HepG2 (cell line): ENCODE measurements around the gene MESD. TPM values are rescaled to one million over a fixed set of nuclear protein-coding genes. Genes with fewer than 3 reads are reported as not detected.

Experiments used
- ATF2 ChIP-seq: sonication (generic); formaldehyde crosslinking; IDR thresholded peaks from 2 replicates; pipeline ENCODE4 v1.4.0; 2020; ENCODE audit warnings: missing genetic modification reagents
- ATRX ChIP-seq: sonication (generic); formaldehyde crosslinking; IDR thresholded peaks from 2 replicates; pipeline ENCODE4 v1.4.0; 2020; ENCODE audit warnings: missing genetic modification reagents, borderline replicate concordance
- CEBPB ChIP-seq: IDR thresholded peaks from 2 replicates; pipeline ENCODE4 v1.6.1; 2011; ENCODE audit warnings: low read depth, low read length, improper control_type of control experiment, borderline replicate concordance
- CHD4 ChIP-seq: fragments of 200-600 bp; sonication (generic); IDR thresholded peaks from 2 replicates; pipeline ENCODE4 v1.7.0; 2017; ENCODE audit warnings: mild to moderate bottlenecking, low read length, borderline replicate concordance
- FOXA3 ChIP-seq: IDR thresholded peaks from 2 replicates; pipeline ENCODE4 v1.6.1; 2016; ENCODE audit warnings: missing genetic modification reagents, missing compliant biosample characterization
- FOXO1 ChIP-seq: sonication (generic); formaldehyde crosslinking; IDR thresholded peaks from 2 replicates; pipeline ENCODE4 v1.4.0; 2020; ENCODE audit warnings: missing genetic modification reagents
- GLMP ChIP-seq: sonication (generic); formaldehyde crosslinking; IDR thresholded peaks from 2 replicates; pipeline ENCODE4 v1.9.0; 2021; ENCODE audit warnings: missing genetic modification reagents, mild to moderate bottlenecking, borderline replicate concordance
- HDAC1 ChIP-seq: sonication (generic); formaldehyde crosslinking; IDR thresholded peaks from 2 replicates; pipeline ENCODE4 v1.5.1; 2020; ENCODE audit warnings: mild to moderate bottlenecking, missing genetic modification reagents
- KLF12 ChIP-seq: sonication (generic); formaldehyde crosslinking; IDR thresholded peaks from 2 replicates; pipeline ENCODE4 v1.4.0; 2020; ENCODE audit warnings: missing genetic modification reagents, borderline replicate concordance
- MYPOP ChIP-seq: sonication (generic); formaldehyde crosslinking; IDR thresholded peaks from 2 replicates; pipeline ENCODE4 v1.8.1; 2023; ENCODE audit warnings: mild to moderate bottlenecking, moderate library complexity, missing genetic modification reagents
- NONO ChIP-seq, 2 experiments: fragments of 450-650 bp in 1 of 2; sonication (generic) in 1 of 2; formaldehyde crosslinking in 1 of 2; IDR thresholded peaks in 1 of 2; conservative IDR thresholded peaks in 1 of 2; 2 replicates each; pipeline versions ENCODE4 v1.6.1 to v1.8.0; 2017 to 2022; ENCODE audit warnings: mild to moderate bottlenecking in 1 of 2, missing genetic modification reagents in 1 of 2, moderate library complexity in 1 of 2
- SAP130 ChIP-seq: IDR thresholded peaks from 2 replicates; pipeline ENCODE4 v1.6.1; 2016; ENCODE audit warnings: low read depth
- SSRP1 ChIP-seq: IDR thresholded peaks from 2 replicates; pipeline ENCODE4 v1.6.1; 2016; ENCODE audit warnings: control low read depth
- U2AF1 ChIP-seq: fragments of 200-400 bp; formaldehyde crosslinking; optimal IDR thresholded peaks from 2 replicates; pipeline ENCODE3; 2017; ENCODE audit warnings: mild to moderate bottlenecking, low read depth, low read length
- ZFY ChIP-seq: sonication (generic); formaldehyde crosslinking; IDR thresholded peaks from 2 replicates; pipeline ENCODE4 v1.4.0; 2020; ENCODE audit warnings: missing genetic modification reagents
- ZNF205 ChIP-seq: IDR thresholded peaks from 2 replicates; pipeline ENCODE4 v1.6.1; 2018; ENCODE audit warnings: missing biosample characterization, missing genetic modification reagents
- ZNF281 ChIP-seq: sonication (generic); formaldehyde crosslinking; IDR thresholded peaks from 2 replicates; pipeline ENCODE4 v1.4.0; 2020; ENCODE audit warnings: missing genetic modification reagents, borderline replicate concordance
- ZNF543 ChIP-seq: sonication (generic); formaldehyde crosslinking; IDR thresholded peaks from 2 replicates; pipeline ENCODE4 v1.4.0; 2020; ENCODE audit warnings: mild to moderate bottlenecking, missing genetic modification reagents
- ZNF704 ChIP-seq: sonication (generic); formaldehyde crosslinking; IDR thresholded peaks from 2 replicates; pipeline ENCODE4 v1.8.1; 2023; ENCODE audit warnings: mild to moderate bottlenecking, inconsistent platforms, moderate library complexity, missing genetic modification reagents, borderline replicate concordance
- ZNF788 ChIP-seq: sonication (generic); formaldehyde crosslinking; IDR thresholded peaks from 2 replicates; pipeline ENCODE4 v1.5.0; 2020; ENCODE audit warnings: mild to moderate bottlenecking, missing genetic modification reagents, borderline replicate concordance
- polyA plus RNA-seq, 8 experiments: library from polyadenylated mRNA; depleted of rRNA in 3 of 8; stranded (reverse) in 7 of 8; unstranded in 1 of 8; fragments of >200 nt; fragmentation: Illumina TruSeq in 4 of 8; extraction: Trizol in 4 of 8; gene quantifications; 2 replicates each; pipeline versions ENCODE4 v1.2.1 to v1.2.3, GENCODE V29; 2011 to 2016; ENCODE audit warnings: low read depth in 4 of 8, missing spikeins in 1 of 8, mixed read lengths in 1 of 8; ENCODE audit not compliant: insufficient read depth in 1 of 8
- total RNA-seq, 5 experiments: library from RNA; depleted of rRNA; stranded (reverse); fragments of >200 nt; fragmentation: Illumina TruSeq; extraction: Trizol; gene quantifications; 2 replicates each; pipeline ENCODE4 v1.2.3, GENCODE V29; 2016; ENCODE audit warnings: low read depth in 1 of 5

MESD gene
- total and polyA plus RNA-seq, 2 of the 13 experiments (the other 11 are each of a cell fraction or from before 2014, with no cell fraction given): 18.0 to 46.2 TPM

- TF ChIP-seq ZNF281 (CRISPR knock-in tag): 0 out of 2 replicates have a peak, but pooled peaks have one; percentile 18
- peak; percentile 98 for TF ChIP-seq MYPOP (CRISPR knock-in tag)
- 0 out of 2 replicates have a peak, but pooled peaks have one; percentile 79 for TF ChIP-seq ZNF543 (CRISPR knock-in tag)
- no peak for TF ChIP-seq NONO (IDR thresholded peaks at IDR 0.05)
- peak; percentile 61 for TF ChIP-seq NONO (CRISPR knock-in tag; conservative IDR thresholded peaks at IDR 0.05)
- 0 out of 2 replicates have a peak, but pooled peaks have one; percentile 34 for TF ChIP-seq ZNF704 (CRISPR knock-in tag)
- peak; percentile 78 for TF ChIP-seq SAP130 (CRISPR knock-in tag)
- no peak for TF ChIP-seq CHD4
- peak; percentile 79 for TF ChIP-seq HDAC1 (CRISPR knock-in tag)
- TF ChIP-seq FOXA3 (CRISPR knock-in tag): peak; percentile 31; the same call in 1 of the 2 replicates
- no peak for TF ChIP-seq SSRP1
- peak; percentile 26; the same call in 1 of the 2 replicates for TF ChIP-seq KLF12 (CRISPR knock-in tag)
- 0 out of 2 replicates have a peak, but pooled peaks have one; percentile 24 for TF ChIP-seq ATF2 (CRISPR knock-in tag)
- peak; percentile 70 for TF ChIP-seq FOXO1 (CRISPR knock-in tag)
- TF ChIP-seq ATRX (CRISPR knock-in tag): no peak
- TF ChIP-seq ZNF205 (CRISPR knock-in tag): 0 out of 2 replicates have a peak, but pooled peaks have one; percentile 32
- TF ChIP-seq ZFY (CRISPR knock-in tag): peak; percentile 84
- TF ChIP-seq CEBPB: no peak
- TF ChIP-seq ZNF788 (CRISPR knock-in tag): no peak; the same call in 1 of the 2 replicates
- TF ChIP-seq GLMP (CRISPR knock-in tag): no peak
- TF ChIP-seq U2AF1: no peak
These were observed at the start of gene MESD (continued) for GRCh38 chr15:80989518-80990478.
